ENCODE results near the gene TMEM183A.

The TMEM183A gene

DNA sequence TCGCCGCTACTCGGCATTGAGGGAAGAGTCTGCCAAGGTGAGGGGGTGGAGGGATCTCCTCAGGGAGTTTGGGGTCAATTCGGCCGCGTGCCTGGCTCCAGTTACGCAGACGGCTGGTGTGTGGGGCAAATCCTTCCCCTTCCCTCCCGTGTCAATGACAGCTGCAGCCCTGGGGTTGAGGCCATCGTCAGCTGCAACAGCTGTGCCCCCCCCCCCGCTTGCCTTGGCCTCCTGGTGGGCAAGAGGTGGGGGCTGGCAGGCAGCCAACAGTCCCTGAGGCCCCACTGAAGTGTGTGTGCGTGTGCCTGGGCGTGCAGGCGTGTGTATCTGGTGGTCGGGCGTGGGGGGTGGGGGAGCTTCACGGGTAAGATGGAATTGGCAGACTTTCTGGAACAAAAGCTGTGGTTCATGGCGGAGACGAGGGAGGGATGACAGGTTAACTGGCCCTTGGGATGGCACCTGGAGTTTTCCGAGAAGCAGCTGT, 44.7 kb downstream of the TMEM183A start:
- Histone ChIP-seq H3K4me3 (ENCODE audit: low read depth, low read length) (peak overlapping the region; percentile 27), H3K9me3 (no peaks in the 10 kb centered on the region), H3K27me3 (no peaks in the 10 kb centered on the region), H3K4me1 (peaks cover 23% of the 10 kb centered on the region), H3K36me3 (no peaks in the 10 kb centered on the region)
- TF ChIP-seq, protein P1, sequence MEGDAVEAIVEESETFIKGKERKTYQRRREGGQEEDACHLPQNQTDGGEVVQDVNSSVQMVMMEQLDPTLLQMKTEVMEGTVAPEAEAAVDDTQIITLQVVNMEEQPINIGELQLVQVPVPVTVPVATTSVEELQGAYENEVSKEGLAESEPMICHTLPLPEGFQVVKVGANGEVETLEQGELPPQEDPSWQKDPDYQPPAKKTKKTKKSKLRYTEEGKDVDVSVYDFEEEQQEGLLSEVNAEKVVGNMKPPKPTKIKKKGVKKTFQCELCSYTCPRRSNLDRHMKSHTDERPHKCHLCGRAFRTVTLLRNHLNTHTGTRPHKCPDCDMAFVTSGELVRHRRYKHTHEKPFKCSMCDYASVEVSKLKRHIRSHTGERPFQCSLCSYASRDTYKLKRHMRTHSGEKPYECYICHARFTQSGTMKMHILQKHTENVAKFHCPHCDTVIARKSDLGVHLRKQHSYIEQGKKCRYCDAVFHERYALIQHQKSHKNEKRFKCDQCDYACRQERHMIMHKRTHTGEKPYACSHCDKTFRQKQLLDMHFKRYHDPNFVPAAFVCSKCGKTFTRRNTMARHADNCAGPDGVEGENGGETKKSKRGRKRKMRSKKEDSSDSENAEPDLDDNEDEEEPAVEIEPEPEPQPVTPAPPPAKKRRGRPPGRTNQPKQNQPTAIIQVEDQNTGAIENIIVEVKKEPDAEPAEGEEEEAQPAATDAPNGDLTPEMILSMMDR (IDR thresholded peaks at IDR 0.05; ENCODE audit: low read depth, low read length) = no peak
- peak; percentile 88 for DNase-seq

- Histone ChIP-seq H3K27me3 (no peaks in the 10 kb centered on the region), H3K4me1 (peaks cover 17% of the 10 kb centered on the region), H3K4me3 (ENCODE audit: low read depth, low read length) (no peak overlapping the region; the same call in 1 of the 2 replicates), H3K9me3 (no peaks in the 10 kb centered on the region), H3K36me3 (no peaks in the 10 kb centered on the region)
- TF ChIP-seq, protein P1 (IDR thresholded peaks at IDR 0.05; ENCODE audit: low read depth, low read length) = no peak
- no peak for DNase-seq
These were observed 45.4 kb downstream of the TMEM183A start for GRCh38 chr1:203052601-203053000.

- TF ChIP-seq, protein P1 (IDR thresholded peaks at IDR 0.05; ENCODE audit: low read depth, low read length) = no peak
- no peak for DNase-seq
- no peaks in the 10 kb centered on the region for H3K36me3 ChIP-seq
- H3K9me3 ChIP-seq = no peaks in the 10 kb centered on the region
- H3K27me3 ChIP-seq = no peaks in the 10 kb centered on the region
- no peak overlapping the region for H3K4me3 ChIP-seq (ENCODE audit: low read depth, low read length)
- H3K4me1 ChIP-seq = peaks cover 27% of the 10 kb centered on the region
These were observed 47.0 kb downstream of the TMEM183A start for GRCh38 chr1:203054184-203054583.

- TF ChIP-seq, protein P1 (IDR thresholded peaks at IDR 0.05; ENCODE audit: low read depth, low read length) = no peak
- H3K4me1 ChIP-seq = peaks cover 27% of the 10 kb centered on the region
- H3K36me3 ChIP-seq = no peaks in the 10 kb centered on the region
These were observed 47.5 kb downstream of the TMEM183A start for GRCh38 chr1:203054642-203055041.

GRCh38 chr1:203055161-203055799, 48.1 kb downstream of the TMEM183A start:
- Histone ChIP-seq H3K27me3 (no peaks in the 10 kb centered on the region), H3K9me3 (no peaks in the 10 kb centered on the region), H3K4me1 (peaks cover 27% of the 10 kb centered on the region), H3K36me3 (no peaks in the 10 kb centered on the region), H3K4me3 (ENCODE audit: low read depth, low read length) (no peak overlapping the region)
- TF ChIP-seq, protein P1 (IDR thresholded peaks at IDR 0.05; ENCODE audit: low read depth, low read length) = peak; percentile 33
- DNase-seq = peak; percentile 33

More at GRCh38 chr1:203054642-203055041, 47.5 kb downstream of the TMEM183A start:
- Histone ChIP-seq H3K9me3 (no peaks in the 10 kb centered on the region), H3K4me3 (ENCODE audit: low read depth, low read length) (no peak overlapping the region), H3K27me3 (no peaks in the 10 kb centered on the region)
- no peak for DNase-seq

- no peaks in the 10 kb centered on the region for H3K36me3 ChIP-seq
- peaks cover 27% of the 10 kb centered on the region for H3K4me1 ChIP-seq
- no peaks in the 10 kb centered on the region for H3K9me3 ChIP-seq
- H3K27me3 ChIP-seq = no peaks in the 10 kb centered on the region
- H3K4me3 ChIP-seq (ENCODE audit: low read depth, low read length) = no peak overlapping the region
- DNase-seq = no peak
- TF ChIP-seq, protein P1 (IDR thresholded peaks at IDR 0.05; ENCODE audit: low read depth, low read length) = no peak
These were observed 48.8 kb downstream of the TMEM183A start for GRCh38 chr1:203056012-203056411.
